ENCODE data around the gene CAVIN4.

The CAVIN4 gene

GRCh38 chr9:100586093-100586492 is 8.2 kb downstream of the CAVIN4 start:
- H3K79me2 ChIP-seq (ENCODE audit: insufficient read depth, low read length): no peaks in the 10 kb centered on the region
- no peaks in the 10 kb centered on the region for H3K27me3 ChIP-seq (ENCODE audit: insufficient read depth, low read length, poor library complexity, severe bottlenecking)
- no peak overlapping the region for H3K4me2 ChIP-seq (ENCODE audit: low read depth, low read length, poor library complexity, severe bottlenecking)
- H3K4me3 ChIP-seq (ENCODE audit: low read length, poor library complexity, severe bottlenecking): no peak overlapping the region
- no peak overlapping the region for H3K9ac ChIP-seq (ENCODE audit: low read depth, low read length, poor library complexity, severe bottlenecking)
- no peaks in the 10 kb centered on the region for H3F3A ChIP-seq (ENCODE audit: low read depth)
- no peaks in the 10 kb centered on the region for H3K4me1 ChIP-seq (ENCODE audit: insufficient read depth, low read length, poor library complexity, severe bottlenecking)
- TF ChIP-seq EZH2phosphoT487 (IDR thresholded peaks at IDR 0.05; ENCODE audit: borderline replicate concordance) (no peak), CTCF (conservative IDR thresholded peaks at IDR 0.05; ENCODE audit: low read length) (no peak)
- H2AFZ ChIP-seq (ENCODE audit: low read length): no peak overlapping the region
- no peaks in the 10 kb centered on the region for H3K9me2 ChIP-seq (replicated peaks; ENCODE audit: low read depth, low read length)
- no peaks in the 10 kb centered on the region for H4K20me1 ChIP-seq (ENCODE audit: insufficient read depth, low read length, poor library complexity, severe bottlenecking)
- no peaks in the 10 kb centered on the region for H3K9me3 ChIP-seq (ENCODE audit: insufficient read depth, low read depth, low read length)
- H3K36me3 ChIP-seq (ENCODE audit: insufficient read depth, low read length): no peaks in the 10 kb centered on the region

- Histone ChIP-seq H3K4me2 (ENCODE audit: low read depth, low read length, poor library complexity, severe bottlenecking) (no peak overlapping the region), H3K36me3 (ENCODE audit: insufficient read depth, low read length) (no peaks in the 10 kb centered on the region), H2AFZ (ENCODE audit: low read length) (no peak overlapping the region), H3K27me3 (ENCODE audit: insufficient read depth, low read length, poor library complexity, severe bottlenecking) (no peaks in the 10 kb centered on the region), H3K9me3 (ENCODE audit: insufficient read depth, low read depth, low read length) (no peaks in the 10 kb centered on the region), H3K4me3 (ENCODE audit: low read length, poor library complexity, severe bottlenecking) (no peak overlapping the region), H4K20me1 (ENCODE audit: insufficient read depth, low read length, poor library complexity, severe bottlenecking) (no peaks in the 10 kb centered on the region), H3K9ac (ENCODE audit: low read depth, low read length, poor library complexity, severe bottlenecking) (no peak overlapping the region), H3K4me1 (ENCODE audit: insufficient read depth, low read length, poor library complexity, severe bottlenecking) (no peaks in the 10 kb centered on the region), H3K79me2 (ENCODE audit: insufficient read depth, low read length) (no peaks in the 10 kb centered on the region), H3K9me2 (replicated peaks; ENCODE audit: low read depth, low read length) (no peaks in the 10 kb centered on the region), H3F3A (ENCODE audit: low read depth) (no peaks in the 10 kb centered on the region)
- TF ChIP-seq EZH2phosphoT487 (IDR thresholded peaks at IDR 0.05; ENCODE audit: borderline replicate concordance): no peak
- no peak for TF ChIP-seq CTCF (conservative IDR thresholded peaks at IDR 0.05; ENCODE audit: low read length)
These were observed 9.5 kb downstream of the CAVIN4 start for GRCh38 chr9:100587375-100587774.

- no peaks in the 10 kb centered on the region for H3K36me3 ChIP-seq (ENCODE audit: insufficient read depth, low read length)
- H3K27me3 ChIP-seq (ENCODE audit: insufficient read depth, low read length, poor library complexity, severe bottlenecking): no peaks in the 10 kb centered on the region
- TF ChIP-seq EZH2phosphoT487 (IDR thresholded peaks at IDR 0.05; ENCODE audit: borderline replicate concordance): no peak
- no peak for TF ChIP-seq CTCF (conservative IDR thresholded peaks at IDR 0.05; ENCODE audit: low read length)
- no peak overlapping the region for H2AFZ ChIP-seq (ENCODE audit: low read length)
- no peak overlapping the region for H3K4me2 ChIP-seq (ENCODE audit: low read depth, low read length, poor library complexity, severe bottlenecking)
- no peaks in the 10 kb centered on the region for H3K9me3 ChIP-seq (ENCODE audit: insufficient read depth, low read depth, low read length)
- no peak overlapping the region for H3K4me3 ChIP-seq (ENCODE audit: low read length, poor library complexity, severe bottlenecking)
- no peaks in the 10 kb centered on the region for H3F3A ChIP-seq (ENCODE audit: low read depth)
- no peaks in the 10 kb centered on the region for H3K4me1 ChIP-seq (ENCODE audit: insufficient read depth, low read length, poor library complexity, severe bottlenecking)
- H3K9ac ChIP-seq (ENCODE audit: low read depth, low read length, poor library complexity, severe bottlenecking): no peak overlapping the region
- H4K20me1 ChIP-seq (ENCODE audit: insufficient read depth, low read length, poor library complexity, severe bottlenecking): no peaks in the 10 kb centered on the region
- H3K79me2 ChIP-seq (ENCODE audit: insufficient read depth, low read length): no peaks in the 10 kb centered on the region
- H3K9me2 ChIP-seq (replicated peaks; ENCODE audit: low read depth, low read length): no peaks in the 10 kb centered on the region
These were observed 11.7 kb downstream of the CAVIN4 start for GRCh38 chr9:100589582-100589981.

Measured in Loucy (cell line).